Activated CD8-positive, alpha-beta memory T cell treated with anti-CD3 and anti-CD28 coated beads, Interleukin-2, amount 10 ng/mL, durations not matched to agents 7 days and 5 days (primary cell): ENCODE results near the gene C8G. TPM values are rescaled to one million over a fixed set of nuclear protein-coding genes. Genes with fewer than 3 reads are reported as not detected.

Experiments
- ATAC-seq: fragments of 150-1000 bp; cut with Tn5 transposase; one replicate; pipeline ENCODE4 v1.10.0; 2021; ENCODE audit warnings: moderate library complexity
- CTCF ChIA-PET: fragments of 350-600 bp; sonication (Branson Sonifier 250); formaldehyde crosslinking; loops from one replicate; lab custom pipeline; 2021; ENCODE audit warnings: antibody characterized with exemption; lab: Charles Lee
- DNase-seq: peaks from one replicate; pipeline ENCODE4 v3.0.0-alpha.2; 2020
- H3K27ac Mint-ChIP-seq: one replicate; pipeline ENCODE4 v1.8.0; 2021; ENCODE audit warnings: mild to moderate bottlenecking, mixed read lengths
- H3K27me3 Mint-ChIP-seq: one replicate; pipeline ENCODE4 v1.8.0; 2021; ENCODE audit warnings: mixed read lengths
- H3K36me3 Mint-ChIP-seq: one replicate; pipeline ENCODE4 v1.8.0; 2021; ENCODE audit warnings: mild to moderate bottlenecking, mixed read lengths
- H3K4me1 Mint-ChIP-seq: one replicate; pipeline ENCODE4 v1.8.0; 2021; ENCODE audit warnings: mixed read lengths
- H3K4me3 Mint-ChIP-seq: one replicate; pipeline ENCODE4 v1.8.0; 2021; ENCODE audit warnings: mild to moderate bottlenecking, moderate library complexity, mixed read lengths
- H3K9me3 Mint-ChIP-seq: one replicate; pipeline ENCODE4 v1.8.0; 2022; ENCODE audit warnings: low read depth, mixed read lengths
- total RNA-seq, 2 experiments: library from RNA; stranded (reverse); gene quantifications; one replicate each; pipeline ENCODE4 v1.2.3, GENCODE V29; 2021

Gene C8G
- total RNA-seq, 2 experiments from 2014 or later, result 1.7 TPM; not detected in 1

DNA sequence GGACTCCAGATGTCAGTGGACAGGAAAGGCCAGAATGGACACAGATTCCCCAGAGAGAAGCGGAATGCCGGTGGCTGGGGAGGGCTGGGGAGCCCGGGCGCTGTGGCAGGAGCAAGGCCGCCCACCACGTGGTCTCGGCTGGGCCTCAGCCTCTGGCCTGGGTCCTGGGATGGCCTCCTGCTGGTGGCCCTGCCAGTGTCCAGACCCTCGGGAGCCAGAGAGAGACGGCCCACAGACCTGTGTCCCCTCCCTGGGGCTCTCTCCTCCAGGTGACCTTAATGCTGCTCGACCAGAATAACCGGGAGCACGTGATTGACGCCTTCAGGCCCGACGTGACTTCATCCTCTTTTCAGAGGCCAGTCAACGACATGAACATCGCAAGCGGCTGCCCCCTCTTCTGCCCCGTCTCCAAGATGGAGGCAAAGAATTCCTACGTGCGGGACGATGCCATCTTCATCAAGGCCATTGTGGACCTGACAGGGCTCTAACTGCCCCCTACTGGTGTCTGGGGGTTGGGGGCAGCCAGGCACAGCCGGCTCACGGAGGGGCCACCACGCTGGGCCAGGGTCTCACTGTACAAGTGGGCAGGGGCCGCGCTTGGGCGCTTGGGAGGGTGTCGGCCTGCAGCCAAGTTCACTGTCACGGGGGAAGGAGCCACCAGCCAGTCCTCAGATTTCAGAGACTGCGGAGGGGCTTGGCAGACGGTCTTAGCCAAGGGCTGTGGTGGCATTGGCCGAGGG, 19.5 kb upstream of the C8G start:
- Mint-ChIP-seq H3K4me1 (peaks cover 2% of the 10 kb centered on the region), H3K27ac (no peak overlapping the region), H3K27me3 (no peaks in the 10 kb centered on the region), H3K9me3 (no peaks in the 10 kb centered on the region), H3K36me3 (peaks cover 32% of the 10 kb centered on the region), H3K4me3 (no peak overlapping the region)
- CTCF ChIA-PET, result interaction anchor here (0.7 to 1.6 kb wide), 5 partner anchors 19 to 142 kb away, joined by 3 to 5 read pairs (median 3); partner anchors contain the start of genes AJM1 and FBXW5
- no peak for DNase-seq
- peak; percentile 20 for ATAC-seq

DNA sequence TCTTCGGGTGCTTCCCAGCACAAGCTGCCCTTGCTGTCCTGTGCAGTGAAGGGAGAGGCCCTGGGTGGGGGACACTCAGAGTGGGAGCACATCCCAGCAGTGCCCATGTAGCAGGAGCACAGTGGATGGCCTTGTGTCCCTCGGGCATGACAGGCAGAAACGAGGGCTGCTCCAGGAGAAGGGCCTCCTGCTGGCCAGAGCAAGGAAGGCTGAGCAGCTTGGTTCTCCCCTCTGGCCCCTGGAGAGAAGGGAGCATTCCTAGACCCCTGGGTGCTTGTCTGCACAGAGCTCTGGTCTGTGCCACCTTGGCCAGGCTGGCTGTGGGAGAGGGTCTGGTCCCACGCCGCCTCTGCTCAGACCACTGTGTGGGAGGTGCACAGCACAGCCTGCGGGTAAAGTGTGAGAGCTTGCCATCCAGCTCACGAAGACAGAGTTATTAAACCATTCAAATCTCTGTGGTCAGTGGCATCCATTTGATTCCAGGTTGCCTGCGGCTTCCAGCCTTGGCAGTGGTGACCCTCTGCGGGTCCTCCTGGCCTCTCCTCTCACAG, 18.8 kb upstream of the C8G start:
- CTCF ChIA-PET, result interaction anchor here (0.6 to 1.1 kb wide), 6 partner anchors 18 to 141 kb away, joined by 3 to 5 read pairs (median 3); partner anchors contain the start of genes AJM1 and FBXW5
- H3K27ac Mint-ChIP-seq, result no peak overlapping the region
- peaks cover 32% of the 10 kb centered on the region for H3K36me3 Mint-ChIP-seq
- H3K4me3 Mint-ChIP-seq, result no peak overlapping the region
- H3K9me3 Mint-ChIP-seq, result no peaks in the 10 kb centered on the region
- DNase-seq (no peak), ATAC-seq (peak; percentile 23)
- H3K27me3 Mint-ChIP-seq, result no peaks in the 10 kb centered on the region
- H3K4me1 Mint-ChIP-seq, result peaks cover 2% of the 10 kb centered on the region

GRCh38 chr9:136926749-136927148, 18.3 kb upstream of the C8G start:
- H3K27ac Mint-ChIP-seq, result no peak overlapping the region
- ATAC-seq (no peak), DNase-seq (no peak)
- no peak overlapping the region for H3K4me3 Mint-ChIP-seq
- H3K27me3 Mint-ChIP-seq, result no peaks in the 10 kb centered on the region
- H3K4me1 Mint-ChIP-seq, result peaks cover 3% of the 10 kb centered on the region
- CTCF ChIA-PET, result interaction anchor here (0.6 to 1.0 kb wide), 4 partner anchors 18 to 140 kb away, joined by 3 to 5 read pairs (median 3); partner anchors contain the start of genes AJM1 and FBXW5
- peaks cover 33% of the 10 kb centered on the region for H3K36me3 Mint-ChIP-seq
- no peaks in the 10 kb centered on the region for H3K9me3 Mint-ChIP-seq

DNA sequence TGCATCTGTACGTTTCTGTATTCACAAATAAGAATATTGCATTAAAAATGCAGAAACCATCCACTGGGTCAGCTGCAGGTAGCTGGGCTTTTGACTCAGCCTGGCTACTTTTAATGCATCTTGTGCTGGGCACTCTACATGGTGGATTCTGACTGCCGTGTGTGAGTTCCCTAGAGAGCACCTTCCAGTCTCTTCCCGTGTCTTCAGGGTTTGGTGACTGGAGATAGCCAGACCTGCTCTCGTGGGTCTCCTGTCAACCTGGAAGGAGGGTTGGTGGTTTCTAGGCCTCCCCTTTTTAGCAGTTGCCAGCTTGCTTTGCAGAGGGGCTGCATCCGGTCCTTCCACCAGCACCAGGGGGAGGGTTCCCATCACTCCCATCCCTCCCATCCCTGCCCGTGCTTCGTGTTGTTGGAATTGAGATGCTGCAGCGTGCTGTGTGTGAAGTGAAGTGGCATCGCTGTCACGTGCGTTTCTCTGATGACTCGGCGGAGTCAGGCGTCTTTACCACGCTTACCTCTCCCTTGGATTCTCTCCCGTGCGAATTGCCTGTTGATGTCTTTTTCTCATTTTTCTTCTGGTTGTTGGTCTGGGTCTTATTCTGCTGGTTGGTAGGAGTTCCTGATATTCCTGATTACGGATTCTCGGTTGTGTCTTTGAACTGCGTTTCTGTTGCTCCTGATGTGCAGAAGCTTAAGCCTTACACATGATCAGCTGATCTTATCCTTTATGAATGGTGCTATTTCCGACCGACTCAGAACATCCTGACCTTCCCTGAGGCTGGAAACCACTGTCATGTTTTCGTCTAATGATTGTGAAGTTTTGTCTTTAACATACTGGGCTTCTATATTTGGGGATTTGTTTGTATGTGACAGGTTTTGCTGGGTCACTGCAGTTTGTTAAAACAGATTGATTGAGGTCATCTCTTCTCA, 17.4 kb upstream of the C8G start:
- no peak for ATAC-seq
- Mint-ChIP-seq H3K27ac (peak overlapping the region; percentile 45), H3K9me3 (no peaks in the 10 kb centered on the region), H3K4me3 (no peak overlapping the region), H3K4me1 (peaks cover 3% of the 10 kb centered on the region), H3K36me3 (peaks cover 34% of the 10 kb centered on the region), H3K27me3 (no peaks in the 10 kb centered on the region)
- CTCF ChIA-PET, result interaction anchor here (1.0 kb wide), 1 partner anchor 17 kb away, joined by 5 read pairs; the partner anchor contains the start of gene FBXW5
- no peak for DNase-seq

- Mint-ChIP-seq H3K4me3 (no peak overlapping the region), H3K4me1 (peaks cover 6% of the 10 kb centered on the region), H3K36me3 (peaks cover 40% of the 10 kb centered on the region), H3K9me3 (no peaks in the 10 kb centered on the region), H3K27me3 (no peaks in the 10 kb centered on the region), H3K27ac (no peak overlapping the region)
- CTCF ChIA-PET, result interaction anchor here (0.7 kb wide), 1 partner anchor 324 kb away, joined by 3 read pairs; no protein-coding TSS in a partner anchor
- no peak for DNase-seq
- ATAC-seq, result no peak
These were observed 16.5 kb upstream of the C8G start for GRCh38 chr9:136928591-136928990.

DNA sequence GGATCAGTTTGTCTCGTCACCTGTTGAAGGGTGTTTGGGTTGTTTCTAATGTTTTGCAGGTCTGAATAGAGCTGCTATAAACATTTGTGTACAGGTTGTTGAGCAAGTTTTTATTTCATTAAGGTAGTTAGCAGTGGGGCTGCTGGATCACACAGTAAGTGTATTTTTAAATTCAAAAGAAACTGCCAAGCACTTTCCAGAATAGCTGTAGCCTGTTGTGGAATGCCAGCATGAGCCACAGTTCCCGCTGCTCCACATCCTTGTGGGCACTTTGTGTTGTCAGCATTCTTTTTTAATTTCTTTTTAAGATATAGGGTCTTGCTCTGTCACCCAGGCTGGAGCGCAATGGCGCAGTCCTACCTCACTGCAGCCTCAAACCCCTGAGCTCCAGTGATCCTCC, 15.0 kb upstream of the C8G start:
- DNase-seq (no peak), ATAC-seq (no peak)
- Mint-ChIP-seq H3K9me3 (no peaks in the 10 kb centered on the region), H3K27ac (no peak overlapping the region), H3K36me3 (peaks cover 38% of the 10 kb centered on the region), H3K4me3 (no peak overlapping the region), H3K27me3 (no peaks in the 10 kb centered on the region), H3K4me1 (peaks cover 6% of the 10 kb centered on the region)
- CTCF ChIA-PET, result no interaction called here

- ATAC-seq, result no peak
- Mint-ChIP-seq H3K4me3 (no peak overlapping the region), H3K27ac (no peak overlapping the region), H3K27me3 (no peaks in the 10 kb centered on the region), H3K4me1 (peaks cover 5% of the 10 kb centered on the region), H3K9me3 (no peaks in the 10 kb centered on the region), H3K36me3 (peaks cover 33% of the 10 kb centered on the region)
- DNase-seq, result no peak
- CTCF ChIA-PET, result no interaction called here
These were observed 13.4 kb upstream of the C8G start for GRCh38 chr9:136931611-136932130.

DNA sequence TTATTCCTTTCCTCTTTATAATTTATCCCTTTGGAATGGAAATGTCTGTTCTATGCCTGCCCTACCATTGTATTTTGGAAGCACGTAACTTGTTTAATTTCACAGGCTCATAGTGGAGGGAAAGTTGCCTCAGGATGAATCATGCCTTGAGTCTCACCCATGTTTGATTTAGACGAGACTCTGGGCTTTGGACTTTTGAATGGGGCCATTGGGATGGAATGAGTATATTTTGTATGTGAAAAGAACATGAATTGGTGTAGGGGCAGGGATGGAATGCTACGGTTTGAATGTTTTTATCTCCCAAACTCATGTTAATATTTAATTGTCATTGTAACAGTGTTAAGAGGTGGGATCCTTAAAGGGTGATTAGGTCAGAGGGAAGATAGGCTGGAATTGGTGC, 10.8 kb upstream of the C8G start:
- Mint-ChIP-seq H3K36me3 (peaks cover 32% of the 10 kb centered on the region), H3K4me1 (peaks cover 7% of the 10 kb centered on the region), H3K27me3 (no peaks in the 10 kb centered on the region), H3K27ac (no peak overlapping the region), H3K4me3 (no peak overlapping the region), H3K9me3 (no peaks in the 10 kb centered on the region)
- ATAC-seq, result no peak
- CTCF ChIA-PET, result no interaction called here
- DNase-seq, result no peak

GRCh38 chr9:136935651-136936050, 9.4 kb upstream of the C8G start:
- ATAC-seq (no peak), DNase-seq (no peak)
- CTCF ChIA-PET, result no interaction called here
- Mint-ChIP-seq H3K9me3 (no peaks in the 10 kb centered on the region), H3K36me3 (peaks cover 32% of the 10 kb centered on the region), H3K4me3 (no peak overlapping the region), H3K27ac (no peak overlapping the region), H3K4me1 (peaks cover 7% of the 10 kb centered on the region), H3K27me3 (no peaks in the 10 kb centered on the region)

DNA sequence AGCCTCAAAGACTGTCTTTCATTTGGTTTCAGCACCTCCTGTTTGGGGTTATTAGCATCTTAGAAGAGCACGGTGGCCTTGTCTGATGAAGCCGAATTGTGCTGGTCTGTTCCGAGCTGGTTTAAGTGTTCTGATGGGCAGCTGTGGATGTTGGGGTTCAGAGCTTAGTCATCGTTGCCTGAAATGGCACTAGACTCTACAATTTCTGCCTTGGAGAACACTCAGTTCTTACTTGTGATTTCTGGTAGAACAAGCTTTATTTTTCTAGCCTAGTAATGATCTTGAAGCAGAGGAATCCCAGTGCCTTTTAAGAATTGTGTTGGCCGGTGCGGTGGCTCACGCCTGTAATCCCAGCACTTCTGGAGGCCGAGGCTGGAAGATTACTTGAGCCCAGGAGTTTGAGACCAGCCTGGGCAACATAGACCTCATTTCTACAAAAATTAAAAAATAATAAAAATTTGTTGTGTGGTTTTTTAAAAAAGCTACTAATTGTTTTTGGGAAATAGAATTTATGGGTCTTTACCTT, 8.3 kb upstream of the C8G start:
- CTCF ChIA-PET, result interaction anchor here (1.2 to 1.5 kb wide), 2 partner anchors 55 to 94 kb away, joined by 3 to 6 read pairs; partner anchors contain the start of gene AJM1
- Mint-ChIP-seq H3K27me3 (no peaks in the 10 kb centered on the region), H3K9me3 (no peaks in the 10 kb centered on the region), H3K36me3 (peaks cover 33% of the 10 kb centered on the region), H3K4me3 (no peak overlapping the region), H3K27ac (no peak overlapping the region), H3K4me1 (peaks cover 6% of the 10 kb centered on the region)
- ATAC-seq, result no peak
- DNase-seq, result no peak

DNA sequence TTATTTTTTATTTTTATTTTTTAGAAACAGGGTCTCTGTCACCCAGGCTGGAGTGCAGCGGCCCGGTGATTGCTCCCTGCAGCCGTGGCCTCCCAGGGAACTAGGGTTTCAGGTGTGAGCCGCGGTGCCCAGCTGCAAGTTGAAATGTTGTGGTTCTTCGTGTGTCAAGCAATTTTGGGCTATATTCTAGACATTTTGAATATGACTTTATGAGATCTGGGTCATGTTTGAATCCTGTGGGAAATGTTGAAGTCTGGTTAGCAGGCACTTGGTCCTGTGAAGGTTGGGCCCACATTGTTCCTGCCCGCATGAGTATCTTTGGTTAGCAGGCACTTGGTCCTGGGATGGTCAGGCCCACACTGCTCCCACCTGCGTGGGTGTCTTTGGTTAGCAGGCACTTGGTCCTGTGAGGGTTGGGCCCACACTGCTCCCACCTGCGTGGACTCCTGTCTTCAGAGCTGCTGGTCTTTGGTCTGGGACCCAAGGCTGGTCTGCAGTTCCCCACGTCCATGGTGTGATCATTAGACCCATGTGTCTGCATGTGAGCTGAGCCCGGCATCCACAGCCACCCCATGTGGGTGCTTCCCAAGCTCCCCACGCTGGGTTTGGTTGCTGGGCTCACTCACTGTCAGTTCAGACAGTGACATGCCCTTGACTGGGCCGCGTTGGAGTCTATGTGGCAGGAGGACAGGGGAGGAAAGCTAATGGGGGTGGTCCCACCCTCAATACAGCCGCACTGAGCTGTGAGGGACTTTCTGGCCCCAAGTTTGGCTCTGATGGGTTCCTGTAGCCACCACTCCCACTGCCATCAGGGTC, 7.6 kb upstream of the C8G start:
- DNase-seq, result no peak
- Mint-ChIP-seq H3K4me1 (peaks cover 5% of the 10 kb centered on the region), H3K27ac (no peak overlapping the region), H3K36me3 (peaks cover 33% of the 10 kb centered on the region), H3K4me3 (no peak overlapping the region), H3K27me3 (no peaks in the 10 kb centered on the region), H3K9me3 (no peaks in the 10 kb centered on the region)
- CTCF ChIA-PET, result interaction anchor here (0.6 to 1.5 kb wide), 3 partner anchors 56 to 467 kb away, joined by 3 to 6 read pairs (median 3); partner anchors contain the start of gene AJM1
- ATAC-seq, result no peak

GRCh38 chr9:136939431-136939995, 5.5 kb upstream of the C8G start:
- H3K27me3 Mint-ChIP-seq, result no peaks in the 10 kb centered on the region
- DNase-seq (no peak), ATAC-seq (no peak)
- peaks cover 25% of the 10 kb centered on the region for H3K36me3 Mint-ChIP-seq
- no peak overlapping the region for H3K27ac Mint-ChIP-seq
- no peaks in the 10 kb centered on the region for H3K9me3 Mint-ChIP-seq
- peaks cover 10% of the 10 kb centered on the region for H3K4me1 Mint-ChIP-seq
- CTCF ChIA-PET, result interaction anchor here (0.9 kb wide), 1 partner anchor 97 kb away, joined by 4 read pairs; the partner anchor contains the start of gene AJM1
- no peak overlapping the region for H3K4me3 Mint-ChIP-seq
